ENCODE data around the gene ADGRV1.

The ADGRV1 gene

DNA sequence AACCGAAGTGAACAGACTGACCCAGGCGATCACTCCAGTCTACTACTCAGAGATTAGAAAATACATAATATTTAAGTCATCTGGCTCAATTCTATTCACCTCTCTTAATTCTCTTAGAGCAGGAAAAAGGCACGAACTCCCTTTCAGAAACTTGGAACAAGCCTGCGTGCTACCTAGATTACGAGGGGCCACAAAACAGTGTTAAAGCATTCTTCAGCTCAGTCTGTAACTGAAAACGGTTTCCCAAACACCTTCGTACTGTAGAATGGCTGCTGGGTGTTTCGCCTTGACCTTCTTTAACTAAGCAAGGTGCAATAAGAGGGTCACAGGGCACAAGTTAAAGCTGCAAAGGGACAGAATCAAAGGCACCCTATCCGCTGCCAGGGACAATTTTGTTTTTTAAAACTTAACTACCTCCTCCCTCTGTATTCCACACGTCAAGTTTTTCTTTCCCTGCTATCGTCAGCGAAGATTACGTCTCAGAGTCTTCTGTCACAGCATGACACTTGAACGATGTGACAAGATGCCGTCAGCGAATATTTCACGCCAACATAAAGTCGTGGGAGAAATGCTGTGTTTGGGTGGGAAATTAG lies 29.9 kb upstream of the ADGRV1 start:
- no peak for DNase-seq (ENCODE audit: extremely low read depth, low read depth)
- TF ChIP-seq, protein P1, sequence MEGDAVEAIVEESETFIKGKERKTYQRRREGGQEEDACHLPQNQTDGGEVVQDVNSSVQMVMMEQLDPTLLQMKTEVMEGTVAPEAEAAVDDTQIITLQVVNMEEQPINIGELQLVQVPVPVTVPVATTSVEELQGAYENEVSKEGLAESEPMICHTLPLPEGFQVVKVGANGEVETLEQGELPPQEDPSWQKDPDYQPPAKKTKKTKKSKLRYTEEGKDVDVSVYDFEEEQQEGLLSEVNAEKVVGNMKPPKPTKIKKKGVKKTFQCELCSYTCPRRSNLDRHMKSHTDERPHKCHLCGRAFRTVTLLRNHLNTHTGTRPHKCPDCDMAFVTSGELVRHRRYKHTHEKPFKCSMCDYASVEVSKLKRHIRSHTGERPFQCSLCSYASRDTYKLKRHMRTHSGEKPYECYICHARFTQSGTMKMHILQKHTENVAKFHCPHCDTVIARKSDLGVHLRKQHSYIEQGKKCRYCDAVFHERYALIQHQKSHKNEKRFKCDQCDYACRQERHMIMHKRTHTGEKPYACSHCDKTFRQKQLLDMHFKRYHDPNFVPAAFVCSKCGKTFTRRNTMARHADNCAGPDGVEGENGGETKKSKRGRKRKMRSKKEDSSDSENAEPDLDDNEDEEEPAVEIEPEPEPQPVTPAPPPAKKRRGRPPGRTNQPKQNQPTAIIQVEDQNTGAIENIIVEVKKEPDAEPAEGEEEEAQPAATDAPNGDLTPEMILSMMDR (IDR thresholded peaks at IDR 0.05; ENCODE audit: low read depth, low read length) = no peak

GRCh38 chr5:90529194-90529938 lies 29.2 kb upstream of the ADGRV1 start, which contains the start of gene LYSMD3:
TSS of gene LYSMD3 (minus strand) at chr5:90529584. CDS start at chr5:90525289, 4,295 bp downstream.
- DNase-seq (ENCODE audit: extremely low read depth, low read depth) = peak; percentile 94
- TF ChIP-seq, protein P1 (IDR thresholded peaks at IDR 0.05; ENCODE audit: low read depth, low read length) = no peak

- DNase-seq (ENCODE audit: extremely low read depth, low read depth) = peak; percentile 62
- TF ChIP-seq, protein P1 (IDR thresholded peaks at IDR 0.05; ENCODE audit: low read depth, low read length) = peak; percentile 77
Measured at GRCh38 chr5:90529939-90530677, 28.5 kb upstream of the ADGRV1 start.

- TF ChIP-seq, protein P1 (IDR thresholded peaks at IDR 0.05; ENCODE audit: low read depth, low read length) = no peak
- DNase-seq (ENCODE audit: extremely low read depth, low read depth) = no peak
Measured at GRCh38 chr5:90530736-90531487, 27.7 kb upstream of the ADGRV1 start.

DNA sequence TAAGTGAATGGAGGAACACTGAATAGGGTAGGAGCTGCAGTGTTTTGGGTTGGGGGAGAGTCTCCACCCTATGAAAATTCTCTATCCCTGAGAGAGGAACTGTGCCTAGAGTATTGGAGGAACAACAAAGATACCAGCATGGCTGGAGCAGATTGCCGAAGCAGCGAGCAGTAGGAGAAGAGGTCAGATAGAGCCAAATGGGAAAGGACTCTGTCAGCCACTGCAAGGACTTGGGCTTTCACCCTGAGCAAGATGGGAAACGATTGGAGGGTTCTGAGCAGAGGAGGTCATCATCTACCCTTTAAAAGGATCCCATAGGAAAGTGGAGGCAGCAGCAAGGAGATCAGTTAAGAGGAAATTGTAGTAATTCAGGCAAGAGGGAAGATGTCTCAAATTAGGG lies 24.8 kb upstream of the ADGRV1 start:
- no peak for DNase-seq (ENCODE audit: extremely low read depth, low read depth)
- TF ChIP-seq, protein P1 (IDR thresholded peaks at IDR 0.05; ENCODE audit: low read depth, low read length) = no peak

GRCh38 chr5:90534922-90535321 lies 23.7 kb upstream of the ADGRV1 start:
- no peak for DNase-seq (ENCODE audit: extremely low read depth, low read depth)
- TF ChIP-seq, protein P1 (IDR thresholded peaks at IDR 0.05; ENCODE audit: low read depth, low read length) = no peak

Measured in AG09319 (cell line).